Inflammatory macrophage (primary cell): ENCODE results near the gene LRRC71.

Experiments used
- DNase-seq, 2 donors: peaks; one replicate each; pipeline ENCODE4 v3.0.0-alpha.2; 2020 to 2022

LRRC71 gene

DNA sequence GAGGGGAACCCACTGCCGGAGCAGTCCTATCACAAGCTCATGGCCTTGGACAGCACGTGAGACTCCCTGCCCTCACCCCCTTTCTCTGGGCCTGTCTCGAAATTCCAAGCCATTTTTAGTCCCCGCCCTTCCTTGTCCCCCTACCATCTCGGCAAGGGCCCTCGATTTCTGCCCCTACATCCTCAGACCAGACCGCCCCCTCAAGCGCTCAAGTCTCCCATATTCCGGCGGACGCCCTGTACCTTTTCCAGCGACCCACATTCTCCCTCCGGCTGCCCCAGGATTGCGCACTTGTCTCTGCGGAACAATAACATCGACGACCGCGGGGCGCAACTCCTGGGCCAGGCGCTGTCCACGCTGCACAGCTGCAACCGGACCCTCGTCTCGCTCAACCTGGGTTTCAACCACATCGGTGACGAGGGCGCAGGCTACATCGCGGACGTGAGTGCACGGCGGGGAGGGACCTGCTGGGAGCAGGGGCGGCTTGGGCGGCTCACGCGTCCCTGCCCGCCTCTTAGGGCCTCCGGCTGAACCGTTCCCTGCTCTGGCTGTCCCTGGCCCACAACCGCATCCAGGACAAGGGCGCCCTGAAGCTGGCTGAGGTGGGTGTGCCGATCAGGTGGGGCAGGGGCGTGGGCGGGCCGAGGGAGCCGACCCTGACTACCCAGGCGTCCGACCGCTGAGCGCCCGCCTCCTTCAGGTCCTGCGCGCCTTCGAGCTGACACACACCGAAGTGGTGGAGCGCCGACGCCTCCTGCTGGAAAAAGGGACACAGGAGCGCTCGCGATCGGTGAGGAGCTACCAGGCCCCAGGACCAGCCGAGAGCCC is 7.0 kb downstream of the LRRC71 start:
- peak; percentile 35 to 65 for DNase-seq

DNA sequence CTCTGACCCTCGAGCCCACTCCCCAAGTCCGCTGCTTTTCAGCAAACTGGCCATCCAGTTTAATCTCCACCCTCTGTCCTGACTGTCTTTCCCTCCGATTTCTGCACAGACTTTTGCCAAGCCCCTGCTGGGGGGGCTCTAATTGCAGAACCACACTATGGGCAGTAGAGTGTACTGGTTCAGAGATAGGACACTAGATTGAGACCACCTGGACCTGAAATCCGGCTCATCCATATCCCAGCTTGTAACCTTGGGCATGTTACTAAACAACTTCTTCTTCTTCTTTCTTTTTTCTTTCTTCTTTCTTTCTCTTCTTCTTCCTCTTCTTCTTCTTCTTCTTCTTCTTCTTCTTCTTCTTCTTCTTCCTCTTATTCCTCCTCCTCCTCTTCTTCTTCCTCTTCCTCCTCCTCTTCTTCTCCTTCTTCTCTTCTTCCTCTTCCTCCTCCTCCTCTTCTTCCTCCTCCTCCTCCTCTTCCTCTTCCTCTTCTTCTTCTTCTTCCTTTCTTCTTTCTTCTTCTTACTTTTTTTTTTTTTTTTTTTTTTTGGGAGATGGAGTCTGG is 7.7 kb downstream of the LRRC71 start:
- DNase-seq: no peak

DNA sequence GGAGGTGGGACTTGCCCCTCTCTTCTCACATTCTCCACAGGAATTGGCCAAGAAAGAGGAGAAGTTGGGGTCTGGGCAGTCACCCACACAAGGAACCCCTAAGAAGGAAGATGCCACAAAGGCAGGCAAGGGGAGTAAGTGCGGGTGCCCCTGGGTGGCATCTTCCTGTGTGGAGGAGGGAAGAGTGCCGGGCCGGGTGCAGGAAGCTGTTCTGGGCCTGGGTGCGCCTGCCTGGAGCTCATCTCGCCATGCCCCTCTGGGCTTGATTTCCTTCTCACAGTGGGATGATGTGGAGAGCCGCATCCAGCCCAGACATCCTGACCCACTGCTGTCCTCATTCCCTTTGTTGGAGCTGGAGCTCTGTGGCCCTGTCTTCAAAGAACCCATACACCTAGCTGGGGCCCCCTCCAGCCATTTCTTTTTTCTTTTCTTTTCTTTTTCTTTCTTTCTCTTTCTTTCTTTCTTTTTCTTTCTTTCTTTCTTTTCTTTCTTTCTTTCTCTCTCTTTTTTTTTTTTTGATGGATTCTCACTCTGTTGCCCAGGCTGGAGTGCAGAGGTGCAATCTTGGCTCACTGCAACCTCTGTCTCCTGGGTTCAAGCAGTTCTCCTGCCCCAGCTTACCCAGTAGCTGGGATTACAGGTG is 9.3 kb downstream of the LRRC71 start:
- DNase-seq: no peak

DNA sequence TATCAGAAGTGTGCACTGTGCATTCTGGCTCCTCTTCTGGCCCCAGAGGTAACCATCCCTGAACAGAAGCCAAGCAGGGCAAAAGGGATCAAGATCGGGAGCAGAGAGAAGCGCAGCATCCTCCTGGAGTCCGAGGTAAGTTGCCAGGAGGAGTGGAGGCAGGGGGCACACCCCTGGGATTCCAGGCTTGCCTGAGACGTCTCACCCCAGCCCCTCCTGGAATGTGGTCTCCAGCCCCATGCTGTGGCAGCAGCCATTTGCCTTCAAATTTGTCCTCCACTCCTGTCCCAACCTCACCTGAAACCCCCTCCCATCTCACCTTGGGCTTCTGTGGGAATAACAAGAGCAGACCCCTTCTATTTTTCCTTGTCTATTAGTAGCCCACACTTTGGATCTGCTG is 10.1 kb downstream of the LRRC71 start:
- no peak for DNase-seq

DNA sequence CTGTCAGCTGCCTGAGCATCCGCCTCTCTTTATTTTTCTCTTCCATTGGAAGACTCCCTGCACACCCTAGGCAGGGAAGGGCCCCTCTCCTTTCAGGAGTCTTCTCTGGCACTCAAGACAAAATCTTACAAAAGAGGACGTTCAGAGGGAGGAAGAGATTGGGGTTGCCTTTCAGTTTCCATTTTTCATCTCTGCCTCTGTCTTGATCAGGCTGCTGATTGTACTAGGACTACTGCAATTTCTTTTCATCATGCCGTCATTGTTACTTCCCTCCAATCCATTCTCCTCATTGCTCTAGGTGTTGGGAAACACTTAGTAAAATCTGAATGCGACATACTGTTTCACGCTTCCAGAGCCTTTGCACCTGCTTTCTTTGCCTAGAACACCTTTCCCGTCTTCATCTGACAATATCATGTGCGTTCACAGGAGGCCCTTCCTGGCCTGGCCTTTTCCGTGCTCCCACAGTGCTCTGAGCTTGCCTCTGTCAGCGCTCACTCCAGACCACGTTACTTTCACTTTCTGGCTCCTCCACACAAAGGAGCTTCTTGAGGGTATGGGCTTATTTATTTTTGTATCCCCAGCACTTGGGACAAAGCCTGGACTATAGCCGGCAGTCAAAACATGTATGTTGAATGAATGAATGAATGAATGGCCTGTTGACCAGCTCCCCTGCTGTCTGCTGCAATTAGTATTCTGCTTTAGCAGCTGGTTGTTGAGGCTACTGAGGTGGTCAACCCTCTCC is 10.9 kb downstream of the LRRC71 start:
- DNase-seq: no peak

DNA sequence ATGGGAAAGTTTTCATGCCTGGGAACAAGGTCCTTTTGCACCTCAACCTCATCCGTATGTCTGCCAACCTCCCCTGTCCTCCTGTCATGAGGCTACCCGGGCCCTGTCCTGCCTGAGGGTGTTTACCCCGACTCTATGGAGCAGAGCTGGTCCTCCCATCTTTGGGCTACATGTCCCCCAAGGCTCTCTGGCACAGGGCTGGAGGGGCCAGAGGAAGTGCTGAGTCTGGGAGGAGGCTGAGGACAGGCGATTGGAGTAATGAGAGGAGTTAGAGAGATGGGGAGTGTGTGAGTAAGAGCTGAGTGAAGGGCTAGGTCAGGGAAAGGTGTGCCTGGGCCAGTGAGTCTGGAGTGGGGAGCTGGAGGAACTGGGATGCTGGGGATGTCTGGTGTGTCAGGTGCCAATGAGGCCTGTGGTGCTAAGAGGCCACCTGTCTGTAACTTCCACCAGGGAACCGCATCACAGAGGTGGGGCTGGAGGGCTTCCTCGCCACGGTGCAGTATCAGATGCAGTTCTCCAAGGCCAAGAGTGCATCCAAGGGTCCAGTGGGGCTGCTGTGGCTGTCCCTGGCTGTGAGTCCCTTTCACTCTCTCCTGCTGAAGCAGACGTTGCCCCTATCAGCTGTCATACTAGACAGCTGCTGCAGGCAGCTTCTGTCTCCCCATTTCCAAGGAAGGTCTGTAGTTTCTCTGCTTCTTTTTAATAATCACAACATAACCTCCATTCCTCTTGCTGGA is 11.7 kb downstream of the LRRC71 start:
- no peak for DNase-seq

DNA sequence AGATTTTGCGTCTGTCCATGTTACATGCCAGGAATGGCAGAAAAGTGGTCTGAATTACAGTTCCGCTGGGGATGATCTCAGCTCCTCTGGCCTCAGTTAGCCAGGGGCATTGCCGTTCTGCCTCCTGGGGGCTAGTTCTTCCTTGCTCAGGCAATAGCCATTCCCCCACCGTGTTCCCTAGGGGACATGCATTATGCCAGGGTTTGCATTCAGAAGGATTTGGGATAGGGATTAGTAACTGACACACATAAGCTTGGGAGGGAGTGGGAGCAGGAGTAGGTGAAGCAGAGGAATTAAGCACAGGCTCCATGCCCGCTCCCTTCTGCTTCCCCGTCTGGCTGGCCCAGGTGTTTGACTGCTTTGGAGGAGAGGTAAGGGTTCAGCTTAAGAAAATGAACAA is 12.7 kb downstream of the LRRC71 start:
- no peak for DNase-seq

DNA sequence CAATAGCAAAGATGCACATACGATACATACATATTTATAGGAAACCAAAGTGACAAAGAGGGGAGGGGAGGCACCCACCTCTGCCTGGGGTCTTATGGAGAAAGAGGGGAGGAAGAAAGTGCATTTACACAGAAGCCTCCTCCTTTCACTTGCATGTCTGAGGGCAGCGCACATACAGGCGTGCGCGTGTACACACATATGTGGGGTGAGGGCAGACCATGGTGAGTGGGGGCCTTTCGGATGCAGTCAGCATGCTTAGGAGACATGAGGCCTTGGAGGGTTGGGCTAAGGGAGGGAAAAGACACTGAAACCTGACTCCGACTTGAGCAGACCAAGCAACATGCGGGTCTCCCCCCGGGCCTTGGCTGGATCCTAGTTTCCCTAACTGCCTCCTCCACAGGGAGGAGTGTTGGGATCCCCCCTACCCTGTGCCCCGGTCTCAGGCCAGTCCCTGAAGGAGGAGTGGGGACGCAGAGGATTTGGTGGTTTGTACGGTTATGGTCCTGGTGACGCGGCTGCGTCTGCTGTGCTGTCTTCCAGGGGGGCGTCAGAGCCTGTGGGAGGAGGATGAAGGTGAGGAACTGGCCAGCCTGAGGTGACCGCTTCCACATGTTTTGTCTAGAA is 15.2 kb downstream of the LRRC71 start:
- DNase-seq: no peak

DNA sequence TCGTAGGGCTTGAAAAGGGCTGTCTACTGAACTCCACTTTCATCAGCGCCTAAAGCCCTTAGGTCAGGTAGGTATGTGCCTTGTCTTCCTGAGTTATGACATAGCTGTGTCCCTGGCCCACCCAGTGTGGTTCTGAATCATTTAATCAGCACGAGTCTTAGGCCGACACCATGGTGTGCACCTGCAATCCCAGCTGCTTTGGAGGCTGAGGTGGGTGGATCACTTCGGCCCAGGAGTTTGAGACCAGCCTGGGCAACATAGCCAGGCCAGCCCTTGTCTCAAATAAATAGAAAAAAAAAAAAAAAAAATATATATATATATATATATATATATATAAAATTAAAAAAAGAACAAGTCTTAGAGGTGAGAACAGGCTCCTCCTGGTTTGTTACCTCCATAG is 15.8 kb downstream of the LRRC71 start:
- DNase-seq: no peak

DNA sequence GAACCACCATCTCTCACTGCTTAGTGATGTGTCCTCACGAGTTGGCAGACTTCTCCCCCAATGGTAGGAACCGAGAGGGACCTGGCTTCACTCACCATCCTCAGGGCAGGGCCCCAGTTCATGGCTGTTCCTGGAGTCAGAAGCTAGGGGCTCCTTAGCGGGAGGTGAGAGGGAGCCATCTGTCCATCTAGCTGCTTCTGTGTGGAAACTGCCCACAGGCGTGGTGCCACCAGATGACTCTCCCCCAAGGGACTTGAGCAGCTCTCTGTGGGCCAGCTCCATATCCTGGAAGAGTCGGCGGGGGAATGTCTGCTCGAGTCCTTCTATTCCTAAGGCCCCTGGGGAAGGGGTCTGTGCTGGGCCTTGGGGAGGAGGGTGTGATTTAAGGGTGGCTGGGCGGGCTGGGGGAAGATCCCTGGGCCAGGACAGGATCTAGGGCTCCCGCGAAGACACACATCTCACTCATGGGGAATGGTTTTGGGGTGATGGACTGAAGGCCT is 16.3 kb downstream of the LRRC71 start:
- no peak for DNase-seq

DNA sequence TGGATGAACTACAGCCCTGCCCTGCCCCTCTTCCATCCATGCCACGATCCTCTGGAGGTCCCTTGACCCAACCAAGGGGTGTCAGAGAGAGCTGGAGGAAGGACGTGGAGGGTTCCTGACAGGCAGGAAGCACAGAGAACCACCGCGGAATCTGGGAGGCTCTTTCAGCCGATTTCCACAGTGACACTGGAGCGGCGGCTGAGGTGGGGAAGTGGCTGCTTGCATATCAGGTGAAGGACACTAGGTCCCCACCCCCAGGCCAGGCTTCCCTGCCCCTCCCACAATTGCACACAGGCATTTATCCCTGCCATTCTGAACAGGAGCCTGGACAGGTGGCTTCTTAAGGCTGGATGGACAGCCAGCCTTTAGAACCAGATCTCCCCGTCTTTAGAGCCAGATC is 17.5 kb downstream of the LRRC71 start:
- DNase-seq: no peak

DNA sequence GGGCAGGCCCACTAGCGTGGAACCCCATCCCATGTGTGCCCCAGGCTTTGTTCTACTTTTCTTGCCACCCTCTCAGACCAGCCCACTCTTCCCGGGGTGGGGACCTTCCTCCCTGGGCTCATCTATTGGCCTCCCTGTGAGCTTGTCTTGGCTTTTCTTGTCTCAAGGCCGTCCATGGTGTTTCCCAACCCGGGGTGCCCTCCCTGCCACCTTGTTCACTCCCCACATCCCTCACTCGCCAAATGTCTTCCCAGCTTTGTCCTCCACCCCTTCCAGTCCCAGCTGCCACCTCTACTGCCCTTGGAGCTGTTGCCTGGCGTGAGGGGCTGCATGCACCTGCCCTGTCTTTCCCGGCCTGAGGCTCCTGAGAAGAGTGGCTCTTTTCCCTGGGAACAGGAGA is 18.4 kb downstream of the LRRC71 start:
- DNase-seq: no peak

DNA sequence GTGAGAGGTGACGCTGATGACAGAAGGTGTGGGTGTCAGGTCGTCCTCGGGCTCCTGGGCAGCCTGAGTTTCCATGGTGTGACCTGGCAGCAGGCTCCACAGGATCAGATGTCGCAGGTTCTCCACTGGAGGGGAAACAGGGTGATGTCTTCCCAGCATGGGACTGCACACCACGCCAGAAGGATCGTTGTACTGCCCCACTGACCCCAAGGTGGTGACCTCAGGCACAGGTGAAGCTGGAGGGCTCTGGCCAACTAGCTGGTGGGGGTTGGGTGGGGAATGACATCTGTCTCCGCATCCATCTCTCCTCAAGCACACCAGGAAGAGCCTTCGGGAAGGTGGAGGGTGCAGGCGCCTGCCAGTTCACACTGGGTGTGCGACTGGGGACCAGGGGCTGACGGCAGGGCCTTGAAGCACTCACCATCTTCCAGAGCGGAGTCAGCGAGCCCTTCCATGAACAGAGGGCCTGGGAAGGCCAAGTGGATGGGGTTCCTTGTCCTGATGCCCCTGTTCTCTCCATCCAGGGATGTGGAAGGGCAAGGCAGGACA is 19.4 kb downstream of the LRRC71 start:
- no peak for DNase-seq

DNA sequence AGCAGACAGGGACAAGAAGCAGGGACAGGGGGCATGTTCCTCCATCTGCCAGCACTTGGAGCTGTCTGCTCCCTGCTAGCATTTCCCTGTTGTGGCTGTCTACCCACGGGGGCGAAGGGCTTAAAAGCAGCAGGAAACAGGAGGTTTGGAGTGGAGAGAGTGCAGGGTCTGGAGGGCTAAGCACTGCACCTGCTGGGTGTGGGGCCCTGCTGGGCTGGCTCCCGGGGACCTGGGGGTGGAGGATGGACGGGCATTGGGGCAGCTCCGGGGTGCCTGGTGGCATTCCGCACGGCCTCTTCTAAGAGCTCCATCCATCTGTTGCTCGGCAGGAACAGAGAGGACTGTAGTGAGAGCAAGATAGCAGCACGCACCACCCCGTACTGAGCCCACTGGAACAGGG is 21.2 kb downstream of the LRRC71 start:
- no peak for DNase-seq

DNA sequence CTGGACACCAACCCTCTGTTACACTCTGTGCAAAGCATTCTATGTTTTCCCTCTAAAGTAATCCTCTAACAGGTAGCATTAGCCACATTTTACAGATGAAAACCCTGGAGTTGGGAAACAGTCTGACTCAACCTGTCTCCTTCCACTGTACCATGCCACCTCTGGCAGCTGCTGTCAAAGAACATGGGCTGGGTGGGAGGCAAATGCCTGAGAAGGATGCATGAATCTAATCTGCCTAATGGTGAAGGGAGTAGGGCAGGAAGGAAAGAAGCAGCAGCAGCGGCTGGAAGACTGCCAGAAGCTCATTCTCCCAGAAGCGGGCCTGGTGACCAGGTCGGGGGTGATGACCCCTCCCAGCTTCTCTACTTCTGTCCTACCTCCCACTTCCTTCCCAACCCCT is 21.7 kb downstream of the LRRC71 start:
- no peak for DNase-seq

DNA sequence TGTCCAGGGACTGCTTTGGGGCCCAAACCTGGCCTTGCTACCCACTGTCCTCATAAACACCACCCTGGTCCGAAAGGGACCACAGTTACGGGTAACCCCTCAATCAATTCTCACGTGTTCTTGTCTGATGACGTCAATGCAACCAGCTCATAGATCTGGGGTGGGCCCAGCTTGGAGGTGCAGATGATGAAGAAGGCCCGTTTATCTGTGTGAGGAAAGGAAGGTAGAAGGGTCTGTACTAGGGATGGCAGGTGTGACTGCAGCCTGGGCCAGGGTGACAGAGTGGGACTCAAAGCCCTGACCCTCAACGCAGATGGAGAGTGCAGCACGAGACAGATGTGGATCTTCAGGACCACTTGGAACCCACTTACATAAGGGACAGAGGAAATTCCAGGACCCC is 22.1 kb downstream of the LRRC71 start:
- DNase-seq: no peak

DNA sequence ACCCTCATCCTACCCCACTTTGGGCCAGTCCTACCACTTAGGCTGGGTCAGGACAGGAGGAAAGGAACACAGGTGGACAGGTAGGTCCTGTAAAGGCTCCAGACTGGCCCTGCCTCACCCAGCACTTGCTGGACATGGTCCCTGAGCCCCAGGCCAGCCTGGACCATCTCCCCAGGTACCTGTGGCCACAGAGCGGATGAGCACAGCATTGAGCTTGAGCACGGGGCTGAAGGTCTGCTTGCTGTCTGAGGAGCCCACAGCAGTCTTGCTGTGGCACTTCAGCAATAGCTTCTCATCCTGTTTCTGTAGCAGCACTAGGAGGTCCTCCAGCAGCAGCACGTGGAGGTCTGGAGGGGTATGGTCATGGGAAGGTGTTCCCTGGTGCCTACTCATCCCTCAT is 23.3 kb downstream of the LRRC71 start:
- no peak for DNase-seq

DNA sequence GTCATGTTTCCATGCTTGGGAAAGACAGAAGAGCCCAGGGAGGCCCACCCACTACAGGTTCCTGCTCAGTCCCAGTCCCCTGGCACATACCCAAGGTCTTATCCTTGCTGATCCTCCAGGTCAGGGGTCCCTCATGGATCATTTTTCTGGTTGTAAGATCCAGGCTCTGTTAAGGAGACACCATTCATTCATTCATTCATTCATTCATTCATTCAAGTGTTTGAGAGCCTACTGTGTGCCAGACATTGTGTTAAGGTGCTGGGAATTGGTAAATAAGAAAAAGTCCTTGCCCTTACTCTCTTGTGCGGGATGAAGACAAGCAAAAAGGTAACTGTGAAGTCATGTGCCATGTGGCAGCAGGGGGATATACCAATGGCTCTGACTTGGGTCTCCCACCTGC is 23.8 kb downstream of the LRRC71 start:
- no peak for DNase-seq

DNA sequence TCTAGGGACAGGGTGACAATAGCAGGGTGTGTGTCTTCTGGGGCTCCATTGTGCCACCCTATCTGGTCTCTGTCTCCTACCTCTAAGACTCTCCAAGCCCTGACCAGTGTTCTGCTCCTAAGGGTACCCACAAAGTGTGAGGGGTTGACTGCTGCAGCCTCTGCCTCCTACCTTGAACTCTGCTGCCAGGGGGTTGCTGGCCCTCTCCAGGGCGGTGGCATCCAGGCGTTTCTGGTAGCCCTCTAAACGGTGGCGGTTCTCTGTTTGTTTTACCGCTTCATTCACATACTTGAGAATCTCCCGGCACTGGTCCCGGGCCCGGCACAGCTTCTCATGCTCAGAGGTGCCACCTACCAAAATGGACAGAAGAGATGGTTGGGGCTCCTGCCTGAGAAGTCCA is 24.4 kb downstream of the LRRC71 start:
- DNase-seq: no peak

DNA sequence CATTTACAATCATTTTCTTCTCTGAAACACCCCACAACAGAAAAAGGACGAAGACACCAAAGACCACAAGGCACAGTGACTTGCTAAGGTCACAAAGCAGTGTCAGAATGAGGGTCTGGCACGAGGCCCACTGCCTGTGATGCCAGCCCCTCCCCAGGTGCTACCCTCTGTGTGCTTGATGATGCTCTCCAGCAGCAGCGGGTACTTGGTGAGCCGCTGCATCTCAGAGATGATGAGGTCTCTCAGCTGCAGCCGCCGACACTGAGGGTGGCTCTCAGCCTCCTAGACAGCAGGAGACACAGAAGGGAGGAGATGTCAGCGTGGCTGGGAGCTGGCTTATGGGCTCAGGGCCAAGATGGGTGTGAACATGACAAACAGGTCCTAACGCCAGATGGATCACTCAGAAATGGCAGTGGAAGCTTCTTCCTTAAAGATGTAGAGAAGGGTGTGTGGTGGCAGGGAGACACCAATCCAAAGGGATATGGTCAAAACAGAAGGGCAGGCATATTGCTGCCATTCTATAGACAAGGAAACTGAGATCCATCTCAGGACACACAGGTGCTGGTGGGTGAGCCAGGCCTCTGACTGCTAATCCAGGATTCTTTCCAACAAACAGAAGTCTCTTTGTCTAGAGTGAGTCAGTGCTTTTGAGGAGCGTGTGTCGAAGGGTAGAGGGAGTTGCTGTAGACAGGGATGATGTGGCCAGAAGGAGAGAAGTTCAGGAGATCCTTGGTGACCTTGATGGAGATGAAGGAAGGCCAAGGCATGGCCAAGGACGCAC is 25.6 kb downstream of the LRRC71 start:
- no peak for DNase-seq

DNA sequence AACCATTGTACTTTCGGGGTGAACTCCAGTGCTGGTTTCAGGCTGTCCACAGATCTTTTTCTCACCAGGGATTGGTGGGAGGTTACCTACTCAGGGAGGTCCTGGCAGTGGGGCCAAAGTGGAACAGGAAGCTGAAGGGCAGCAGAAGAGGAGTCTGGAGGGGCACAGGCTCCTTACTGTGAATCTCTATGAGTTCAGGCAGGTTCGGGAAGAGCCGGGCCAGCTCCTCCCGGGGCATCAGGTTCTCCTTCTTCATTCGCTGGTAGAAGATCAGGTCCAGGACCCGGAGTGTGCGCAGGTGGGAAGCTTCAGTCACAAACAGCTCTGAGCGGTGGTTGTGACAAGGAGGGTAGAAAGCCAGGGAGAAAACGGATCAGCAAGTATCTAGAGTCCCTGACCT is 26.7 kb downstream of the LRRC71 start:
- no peak for DNase-seq
